Measurements from ENCODE around the gene ZDHHC5. TPM values are rescaled to one million over a fixed set of nuclear protein-coding genes. Genes with fewer than 3 reads are reported as not detected.

Gene ZDHHC5
- total RNA-seq, 1 experiment from 2014 or later = 72.2 TPM

DNA sequence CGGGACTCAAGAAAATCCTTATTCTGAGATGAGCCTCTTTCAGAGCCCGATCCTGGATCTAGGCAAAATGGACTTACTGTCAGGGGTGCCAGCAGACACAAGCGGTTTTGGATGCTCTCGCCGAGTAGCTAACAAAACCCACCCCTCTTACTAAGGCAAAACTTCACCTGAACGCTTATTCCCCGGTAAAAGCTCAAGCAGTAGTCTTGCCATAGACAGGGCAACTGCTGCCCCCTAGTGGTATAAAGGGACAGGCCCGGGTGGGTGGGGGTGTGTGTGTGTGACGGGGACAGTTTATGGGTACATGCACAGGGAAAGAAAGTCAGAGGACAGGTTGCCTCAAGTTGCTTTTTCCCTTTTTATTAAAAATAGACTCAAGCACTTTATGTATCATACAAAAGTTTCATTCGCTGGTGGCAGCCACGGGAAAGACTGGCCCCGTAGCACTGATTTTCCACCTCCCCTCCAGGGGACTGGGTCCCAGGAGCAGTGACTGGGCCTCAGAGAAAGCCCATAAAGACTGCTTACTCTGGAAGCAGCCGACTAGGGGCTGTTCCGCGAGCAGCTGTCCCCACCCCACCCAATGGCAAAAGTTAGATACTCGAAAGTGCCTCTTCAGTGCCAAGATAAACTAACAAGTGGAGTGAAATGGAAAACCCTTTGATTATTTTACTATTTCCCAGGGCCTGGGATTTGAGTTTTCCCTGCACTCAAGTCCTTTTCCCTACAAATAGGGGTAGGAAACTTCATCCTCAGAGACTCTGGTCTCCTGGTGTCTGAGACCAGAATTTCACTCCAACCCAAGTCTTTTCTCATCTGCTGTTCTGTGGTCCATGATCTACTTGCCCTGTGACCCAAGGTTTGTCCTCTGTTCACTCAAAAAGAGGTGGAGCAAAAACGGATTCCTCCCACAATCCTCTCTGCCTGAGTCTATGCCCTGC lies 22.9 kb upstream of the ZDHHC5 start:
- peaks cover 8% of the 10 kb centered on the region for H3K4me1 Mint-ChIP-seq (ENCODE audit: low read depth, unreplicated experiment)
- no TSS peak for BruUV-seq (replicated peaks)
- H3K9me3 ChIP-seq = no peaks in the 10 kb centered on the region
- no peak overlapping the region for H3K4me3 Mint-ChIP-seq (ENCODE audit: unreplicated experiment)
- DNase-seq = peak; percentile 86 to 91
- no peak overlapping the region for H3K27ac Mint-ChIP-seq (ENCODE audit: unreplicated experiment)
- H3K9me3 Mint-ChIP-seq (ENCODE audit: unreplicated experiment) = no peaks in the 10 kb centered on the region
- H3K36me3 Mint-ChIP-seq (ENCODE audit: insufficient read depth, unreplicated experiment) = peaks cover 15% of the 10 kb centered on the region
- peaks cover 9% of the 10 kb centered on the region for H3K27me3 Mint-ChIP-seq (ENCODE audit: insufficient read depth, unreplicated experiment)
- ChIA-PET CTCF (interaction anchor here (0.5 to 2.5 kb wide), 29 partner anchors 8 to 529 kb away, joined by 3 to 49 read pairs (median 4); partner anchors contain the start of genes UBE2L6 and ZDHHC5), POLR2A (no interaction called here)
- H3K4me1 ChIP-seq = peaks cover 17% of the 10 kb centered on the region
- intact Hi-C loops (cut with micrococcal nuclease; ENCODE audit: unreplicated experiment) = loop anchor here (5.0 kb wide), 1 partner anchor 168 kb away; no protein-coding TSS in a partner anchor
- H3K36me3 ChIP-seq (ENCODE audit: control insufficient read depth, insufficient read depth, low read length) = no peaks in the 10 kb centered on the region
- no peak overlapping the region for H3K4me3 ChIP-seq (ENCODE audit: low read depth, low read length)
- TF ChIP-seq, protein P1, sequence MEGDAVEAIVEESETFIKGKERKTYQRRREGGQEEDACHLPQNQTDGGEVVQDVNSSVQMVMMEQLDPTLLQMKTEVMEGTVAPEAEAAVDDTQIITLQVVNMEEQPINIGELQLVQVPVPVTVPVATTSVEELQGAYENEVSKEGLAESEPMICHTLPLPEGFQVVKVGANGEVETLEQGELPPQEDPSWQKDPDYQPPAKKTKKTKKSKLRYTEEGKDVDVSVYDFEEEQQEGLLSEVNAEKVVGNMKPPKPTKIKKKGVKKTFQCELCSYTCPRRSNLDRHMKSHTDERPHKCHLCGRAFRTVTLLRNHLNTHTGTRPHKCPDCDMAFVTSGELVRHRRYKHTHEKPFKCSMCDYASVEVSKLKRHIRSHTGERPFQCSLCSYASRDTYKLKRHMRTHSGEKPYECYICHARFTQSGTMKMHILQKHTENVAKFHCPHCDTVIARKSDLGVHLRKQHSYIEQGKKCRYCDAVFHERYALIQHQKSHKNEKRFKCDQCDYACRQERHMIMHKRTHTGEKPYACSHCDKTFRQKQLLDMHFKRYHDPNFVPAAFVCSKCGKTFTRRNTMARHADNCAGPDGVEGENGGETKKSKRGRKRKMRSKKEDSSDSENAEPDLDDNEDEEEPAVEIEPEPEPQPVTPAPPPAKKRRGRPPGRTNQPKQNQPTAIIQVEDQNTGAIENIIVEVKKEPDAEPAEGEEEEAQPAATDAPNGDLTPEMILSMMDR (IDR thresholded peaks at IDR 0.05; ENCODE audit: insufficient read depth in 1 of 2, low read depth in 1 of 2, low read length in 1 of 2, severe bottlenecking in 1 of 2, unreplicated experiment in 1 of 2) = peak; percentile 91 to 96
- H3K27me3 ChIP-seq (replicated peaks; ENCODE audit: control insufficient read depth, insufficient read depth, low read length) = peaks cover 2% of the 10 kb centered on the region; the same call in 1 of the 2 replicates

DNA sequence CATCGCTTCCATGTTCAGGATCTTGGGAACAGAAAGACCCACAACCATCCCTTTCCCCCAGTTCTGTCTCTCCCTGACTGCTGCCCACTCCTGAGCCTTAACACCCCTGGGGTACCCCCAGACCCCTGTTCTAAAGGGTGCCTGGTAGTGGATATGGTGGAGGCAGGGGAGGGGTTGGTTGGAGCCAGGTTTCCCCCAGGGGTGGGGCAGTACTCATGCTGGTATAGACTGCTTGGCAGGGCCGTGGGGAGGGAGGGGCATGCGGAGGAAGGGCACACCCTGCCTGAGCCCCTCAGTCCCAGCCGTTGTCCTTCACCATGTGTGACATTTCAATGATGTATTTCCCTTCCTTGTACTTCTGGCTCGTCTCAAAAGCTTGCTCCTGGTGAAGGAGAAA lies 22.2 kb upstream of the ZDHHC5 start:
- no peak for DNase-seq
- no peak overlapping the region for H3K4me3 ChIP-seq (ENCODE audit: low read depth, low read length)
- peaks cover 7% of the 10 kb centered on the region for H3K4me1 Mint-ChIP-seq (ENCODE audit: low read depth, unreplicated experiment)
- ChIA-PET POLR2A (no interaction called here), CTCF (interaction anchor here (2.3 kb wide), 1 partner anchor 152 kb away, joined by 25 read pairs; no protein-coding TSS in a partner anchor)
- no peaks in the 10 kb centered on the region for H3K9me3 ChIP-seq
- no peaks in the 10 kb centered on the region for H3K36me3 ChIP-seq (ENCODE audit: control insufficient read depth, insufficient read depth, low read length)
- no peak overlapping the region for H3K27ac Mint-ChIP-seq (ENCODE audit: unreplicated experiment)
- peaks cover 9% of the 10 kb centered on the region for H3K27me3 Mint-ChIP-seq (ENCODE audit: insufficient read depth, unreplicated experiment)
- no TSS peak for BruUV-seq (replicated peaks)
- no peak overlapping the region for H3K4me3 Mint-ChIP-seq (ENCODE audit: unreplicated experiment)
- H3K4me1 ChIP-seq = peaks cover 10% of the 10 kb centered on the region; the same call in 1 of the 2 replicates
- peaks cover 15% of the 10 kb centered on the region for H3K36me3 Mint-ChIP-seq (ENCODE audit: insufficient read depth, unreplicated experiment)
- TF ChIP-seq, protein P1 (IDR thresholded peaks at IDR 0.05; ENCODE audit: insufficient read depth in 1 of 2, low read depth in 1 of 2, low read length in 1 of 2, severe bottlenecking in 1 of 2, unreplicated experiment in 1 of 2) = no peak
- no peaks in the 10 kb centered on the region for H3K9me3 Mint-ChIP-seq (ENCODE audit: unreplicated experiment)
- intact Hi-C loops (cut with micrococcal nuclease; ENCODE audit: unreplicated experiment) = no loop called here
- H3K27me3 ChIP-seq (replicated peaks; ENCODE audit: control insufficient read depth, insufficient read depth, low read length) = peaks cover 2% of the 10 kb centered on the region; the same call in 1 of the 2 replicates

DNA sequence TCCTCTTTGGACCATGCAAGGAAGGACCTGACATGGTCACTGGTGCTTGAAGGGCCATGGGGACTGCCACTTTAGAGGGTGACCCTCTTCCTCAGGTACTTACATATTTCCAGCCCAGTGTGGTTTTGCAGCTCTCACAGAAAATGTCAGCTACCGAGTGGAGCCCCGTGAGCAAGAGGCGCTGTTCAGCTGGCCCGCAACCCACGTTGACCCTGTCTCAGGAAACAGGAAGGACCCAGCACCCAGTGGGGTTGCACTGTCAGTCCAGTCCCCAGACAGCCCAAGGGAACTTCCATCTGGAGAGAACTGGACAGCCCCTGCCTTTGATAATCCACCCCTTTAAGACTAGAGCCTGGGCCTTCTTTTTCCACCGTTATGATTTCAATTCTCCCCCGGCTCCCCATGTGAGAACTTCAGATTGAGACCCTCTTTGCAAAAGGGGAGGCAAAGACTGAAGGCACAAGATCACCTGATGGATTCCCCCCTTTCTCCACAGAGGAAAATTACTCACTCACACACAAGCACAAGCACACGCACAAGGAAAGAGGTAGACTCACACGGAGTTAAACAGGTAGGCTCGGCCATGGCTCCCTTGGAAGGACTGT lies 21.6 kb upstream of the ZDHHC5 start:
- no TSS peak for BruUV-seq (replicated peaks)
- Histone ChIP-seq H3K27me3 (replicated peaks; ENCODE audit: control insufficient read depth, insufficient read depth, low read length) (peaks cover 2% of the 10 kb centered on the region; the same call in 1 of the 2 replicates), H3K4me3 (ENCODE audit: low read depth, low read length) (no peak overlapping the region), H3K36me3 (ENCODE audit: control insufficient read depth, insufficient read depth, low read length) (no peaks in the 10 kb centered on the region), H3K9me3 (no peaks in the 10 kb centered on the region), H3K4me1 (peaks cover 4% of the 10 kb centered on the region; the same call in 1 of the 2 replicates)
- intact Hi-C loops (cut with micrococcal nuclease; ENCODE audit: unreplicated experiment) = no loop called here
- Mint-ChIP-seq H3K27me3 (ENCODE audit: insufficient read depth, unreplicated experiment) (peaks cover 9% of the 10 kb centered on the region), H3K4me3 (ENCODE audit: unreplicated experiment) (no peak overlapping the region), H3K9me3 (ENCODE audit: unreplicated experiment) (no peaks in the 10 kb centered on the region), H3K36me3 (ENCODE audit: insufficient read depth, unreplicated experiment) (peaks cover 15% of the 10 kb centered on the region), H3K27ac (ENCODE audit: unreplicated experiment) (no peak overlapping the region), H3K4me1 (ENCODE audit: low read depth, unreplicated experiment) (peaks cover 7% of the 10 kb centered on the region)
- no peak for DNase-seq
- TF ChIP-seq, protein P1 (IDR thresholded peaks at IDR 0.05; ENCODE audit: insufficient read depth in 1 of 2, low read depth in 1 of 2, low read length in 1 of 2, severe bottlenecking in 1 of 2, unreplicated experiment in 1 of 2) = no peak
- ChIA-PET CTCF (interaction anchor here (0.9 kb wide), 1 partner anchor 301 kb away, joined by 6 read pairs; no protein-coding TSS in a partner anchor), POLR2A (no interaction called here)
